OCI-LY3 (cell line): ENCODE data around the gene DACT1.

Source experiments
- EZH2phosphoT487 ChIP-seq: fragments of 200-600 bp; shearing (Covaris generic); IDR thresholded peaks from 2 replicates; pipeline ENCODE4 v1.6.1; 2018; ENCODE audit warnings: antibody characterized with exemption, mixed run types, low read depth
- TF ChIP-seq, protein P1 (sequence below): fragments of 200-600, 300-600 bp; sonication (generic); IDR thresholded peaks from 2 replicates; pipeline ENCODE4 v1.5.1; 2014; ENCODE audit warnings: antibody characterized with exemption, low read length, low read depth

- TF ChIP-seq, protein P1, sequence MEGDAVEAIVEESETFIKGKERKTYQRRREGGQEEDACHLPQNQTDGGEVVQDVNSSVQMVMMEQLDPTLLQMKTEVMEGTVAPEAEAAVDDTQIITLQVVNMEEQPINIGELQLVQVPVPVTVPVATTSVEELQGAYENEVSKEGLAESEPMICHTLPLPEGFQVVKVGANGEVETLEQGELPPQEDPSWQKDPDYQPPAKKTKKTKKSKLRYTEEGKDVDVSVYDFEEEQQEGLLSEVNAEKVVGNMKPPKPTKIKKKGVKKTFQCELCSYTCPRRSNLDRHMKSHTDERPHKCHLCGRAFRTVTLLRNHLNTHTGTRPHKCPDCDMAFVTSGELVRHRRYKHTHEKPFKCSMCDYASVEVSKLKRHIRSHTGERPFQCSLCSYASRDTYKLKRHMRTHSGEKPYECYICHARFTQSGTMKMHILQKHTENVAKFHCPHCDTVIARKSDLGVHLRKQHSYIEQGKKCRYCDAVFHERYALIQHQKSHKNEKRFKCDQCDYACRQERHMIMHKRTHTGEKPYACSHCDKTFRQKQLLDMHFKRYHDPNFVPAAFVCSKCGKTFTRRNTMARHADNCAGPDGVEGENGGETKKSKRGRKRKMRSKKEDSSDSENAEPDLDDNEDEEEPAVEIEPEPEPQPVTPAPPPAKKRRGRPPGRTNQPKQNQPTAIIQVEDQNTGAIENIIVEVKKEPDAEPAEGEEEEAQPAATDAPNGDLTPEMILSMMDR: no peak
- TF ChIP-seq EZH2phosphoT487: no peak
Observed at GRCh38 chr14:58643366-58643765, 5.6 kb downstream of the DACT1 start.
